HFFc6 (cell line): Measurements from ENCODE around the gene ANKDD1B. TPM values are rescaled to one million over a fixed set of nuclear protein-coding genes. Genes with fewer than 3 reads are reported as not detected.
A peak's percentile ranks its signal among the peaks of the same experiment; 100 is the strongest.

Experiments
- DNase-seq: peaks from one replicate; pipeline ENCODE4 v3.0.0-alpha.2; 2018
- H3K27ac Mint-ChIP-seq: 2 replicates; pipeline ENCODE4 v1.8.0; 2020; ENCODE audit warnings: mild to moderate bottlenecking, mixed read lengths
- H3K27me3 Mint-ChIP-seq: 2 replicates; pipeline ENCODE4 v1.8.0; 2021; ENCODE audit warnings: mild to moderate bottlenecking, moderate library complexity, mixed read lengths; ENCODE audit not compliant: insufficient read depth
- H3K36me3 Mint-ChIP-seq: 2 replicates; pipeline ENCODE4 v1.8.0; 2021; ENCODE audit warnings: low read depth, mixed read lengths
- H3K4me1 Mint-ChIP-seq: 2 replicates; pipeline ENCODE4 v1.8.0; 2020; ENCODE audit warnings: low read depth, mixed read lengths
- H3K4me3 Mint-ChIP-seq: 2 replicates; pipeline ENCODE4 v1.8.0; 2020; ENCODE audit warnings: mild to moderate bottlenecking, moderate library complexity, mixed read lengths
- H3K9me3 Mint-ChIP-seq: 2 replicates; pipeline ENCODE4 v1.8.0; 2020; ENCODE audit warnings: mild to moderate bottlenecking, mixed read lengths
- CTCF ChIP-seq: fragments of 200-600 bp; sonication (generic); IDR thresholded peaks from 2 replicates; pipeline ENCODE4 v1.5.0; 2021; ENCODE audit warnings: antibody characterized with exemption, mild to moderate bottlenecking
- total RNA-seq, 6 experiments: library from RNA; stranded (reverse); fragmentation: NEBNext Ultra II Directional; extraction: Animal tissue kit (Norgen Biotek cat#: 25700); gene quantifications; 2 replicates in 1 of 6; 3 replicates in 5 of 6; pipeline ENCODE4 v1.2.3, GENCODE V29; 2021

The ANKDD1B gene
- total RNA-seq, 6 experiments from 2014 or later, result 0.09 to 0.17 (median 0.14) TPM; not detected in 1

GRCh38 chr5:75616971-75617621 lies 5.8 kb downstream of the ANKDD1B start:
- TF ChIP-seq CTCF, result no peak
- Mint-ChIP-seq H3K27ac (no peak overlapping the region; the same call in 1 of the 2 replicates), H3K36me3 (no peaks in the 10 kb centered on the region), H3K4me3 (no peak overlapping the region), H3K27me3 (no peaks in the 10 kb centered on the region), H3K9me3 (no peaks in the 10 kb centered on the region), H3K4me1 (peaks cover 11% of the 10 kb centered on the region)
- no peak for DNase-seq

DNA sequence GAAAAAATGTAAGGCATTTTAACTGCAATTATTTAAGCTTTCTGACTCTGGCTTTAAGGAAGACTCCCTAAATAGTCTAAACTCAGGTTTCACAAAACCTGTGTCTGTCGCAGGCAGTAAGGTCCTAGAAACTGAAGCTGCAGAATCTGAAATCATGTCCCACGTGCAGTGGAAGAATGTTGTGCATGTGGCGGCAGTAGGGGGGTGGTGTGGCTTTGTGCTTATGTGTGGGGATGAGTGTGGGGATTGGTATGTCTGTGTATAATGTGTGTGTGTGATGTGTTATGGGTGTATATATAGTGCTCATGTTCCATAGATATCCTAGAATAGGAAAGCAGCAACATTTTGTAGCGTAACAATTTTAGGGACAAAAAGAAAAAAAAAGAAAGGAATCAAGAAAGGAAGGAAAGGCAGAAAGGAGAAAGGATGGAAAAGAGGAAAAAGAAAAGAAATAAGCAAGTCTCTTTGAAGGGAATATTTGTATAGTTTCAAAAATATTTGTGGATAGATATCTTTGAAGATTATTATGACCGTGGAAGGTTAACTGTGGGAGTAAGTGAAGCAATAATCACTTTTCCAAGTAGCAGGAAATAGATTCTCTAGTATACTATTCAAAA lies 6.6 kb downstream of the ANKDD1B start:
- H3K4me1 Mint-ChIP-seq, result peaks cover 11% of the 10 kb centered on the region
- no peaks in the 10 kb centered on the region for H3K36me3 Mint-ChIP-seq
- no peak overlapping the region for H3K4me3 Mint-ChIP-seq
- no peak for DNase-seq
- no peaks in the 10 kb centered on the region for H3K9me3 Mint-ChIP-seq
- no peaks in the 10 kb centered on the region for H3K27me3 Mint-ChIP-seq
- TF ChIP-seq CTCF, result no peak
- no peak overlapping the region; the same call in 1 of the 2 replicates for H3K27ac Mint-ChIP-seq

- H3K4me1 Mint-ChIP-seq, result peaks cover 22% of the 10 kb centered on the region
- H3K27me3 Mint-ChIP-seq, result no peaks in the 10 kb centered on the region
- no peaks in the 10 kb centered on the region for H3K9me3 Mint-ChIP-seq
- DNase-seq, result no peak
- no peak overlapping the region for H3K27ac Mint-ChIP-seq
- no peak overlapping the region for H3K4me3 Mint-ChIP-seq
- no peak for TF ChIP-seq CTCF
- H3K36me3 Mint-ChIP-seq, result no peaks in the 10 kb centered on the region
Measured at GRCh38 chr5:75620184-75620959, 9.1 kb downstream of the ANKDD1B start.

DNA sequence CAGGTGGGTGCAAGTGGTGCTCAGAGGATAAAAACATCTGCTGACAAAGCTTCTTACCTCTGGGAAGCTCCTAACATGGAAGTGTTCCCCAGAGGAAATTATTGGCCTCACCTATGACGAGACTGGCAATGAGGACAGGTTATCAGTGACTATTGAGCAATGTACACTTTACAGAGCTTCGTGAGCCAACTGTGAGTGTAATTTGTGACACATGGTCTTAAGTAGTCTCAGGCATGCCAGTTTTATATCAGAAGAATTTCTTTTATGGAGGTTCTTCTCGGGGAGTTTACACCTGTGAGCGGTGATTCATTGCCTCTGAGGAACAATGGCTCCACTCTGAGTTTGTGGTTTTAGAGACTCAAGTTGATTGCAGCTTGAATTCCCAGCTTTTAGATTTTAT lies 11.3 kb downstream of the ANKDD1B start:
- Mint-ChIP-seq H3K27me3 (no peaks in the 10 kb centered on the region), H3K4me1 (peaks cover 17% of the 10 kb centered on the region), H3K9me3 (no peaks in the 10 kb centered on the region), H3K4me3 (no peak overlapping the region), H3K36me3 (no peaks in the 10 kb centered on the region), H3K27ac (no peak overlapping the region)
- DNase-seq, result no peak
- no peak for TF ChIP-seq CTCF

GRCh38 chr5:75623846-75624245 lies 12.6 kb downstream of the ANKDD1B start:
- Mint-ChIP-seq H3K27me3 (no peaks in the 10 kb centered on the region), H3K4me1 (peaks cover 11% of the 10 kb centered on the region), H3K27ac (no peak overlapping the region; the same call in 1 of the 2 replicates), H3K36me3 (no peaks in the 10 kb centered on the region), H3K9me3 (no peaks in the 10 kb centered on the region), H3K4me3 (no peak overlapping the region)
- TF ChIP-seq CTCF, result no peak
- peak; percentile 16 for DNase-seq
